Loucy (cell line): ENCODE results near the gene RAB3GAP1.

Experiments used
- CTCF ChIP-seq: fragments of 200-600 bp; sonication (generic); conservative IDR thresholded peaks from 2 replicates; pipeline ENCODE4 v1.5.1; 2014; ENCODE audit warnings: mild to moderate bottlenecking, antibody characterized with exemption, low read length
- EZH2phosphoT487 ChIP-seq: fragments of 200-600 bp; IDR thresholded peaks from 2 replicates; pipeline ENCODE4 v1.6.1; 2018; ENCODE audit warnings: antibody characterized with exemption, mild to moderate bottlenecking, moderate library complexity, borderline replicate concordance

GRCh38 chr2:135164431-135164830 lies 112.3 kb downstream of the RAB3GAP1 start:
- no peak for TF ChIP-seq CTCF
- no peak for TF ChIP-seq EZH2phosphoT487
